Measurements from ENCODE around the gene COL18A1. TPM values are rescaled to one million over a fixed set of nuclear protein-coding genes. Genes with fewer than 3 reads are reported as not detected.

The COL18A1 gene
- polyA plus RNA-seq, 1 experiment, result 25.3 TPM

- TF ChIP-seq CTCF (IDR thresholded peaks at IDR 0.05; ENCODE audit: low read depth, low read length), result no peak
- Histone ChIP-seq H3K27ac (ENCODE audit: low read depth, low read length) (no peak overlapping the region), H3K4me3 (ENCODE audit: low read depth, low read length) (no peak overlapping the region), H3K9me3 (ENCODE audit: control insufficient read depth, insufficient read depth, low read length) (peaks cover 15% of the 10 kb centered on the region), H3K27me3 (ENCODE audit: control insufficient read depth, insufficient read depth, low read length) (no peaks in the 10 kb centered on the region)
- DNase-seq (ENCODE audit: low read depth, low spot score), result no peak
- POLR2A ChIA-PET, result interaction anchor here (1.0 kb wide), 1 partner anchor 20 kb away, joined by 6 read pairs; no protein-coding TSS in a partner anchor
- CTCF ChIA-PET, result no interaction called here
Measured at GRCh38 chr21:45384656-45385548, 20.1 kb upstream of the COL18A1 start.

- DNase-seq (ENCODE audit: low read depth, low spot score), result no peak
- Histone ChIP-seq H3K9me3 (ENCODE audit: control insufficient read depth, insufficient read depth, low read length) (peaks cover 15% of the 10 kb centered on the region), H3K27me3 (ENCODE audit: control insufficient read depth, insufficient read depth, low read length) (no peaks in the 10 kb centered on the region), H3K4me3 (ENCODE audit: low read depth, low read length) (no peak overlapping the region), H3K27ac (ENCODE audit: low read depth, low read length) (no peak overlapping the region)
- POLR2A ChIA-PET, result no interaction called here
- TF ChIP-seq CTCF (IDR thresholded peaks at IDR 0.05; ENCODE audit: low read depth, low read length), result no peak
- CTCF ChIA-PET, result interaction anchor here (1.1 kb wide), 1 partner anchor 17 kb away, joined by 4 read pairs; no protein-coding TSS in a partner anchor
Measured at GRCh38 chr21:45385549-45386050, 19.4 kb upstream of the COL18A1 start.

- no peak for DNase-seq (ENCODE audit: low read depth, low spot score)
- CTCF ChIA-PET, result interaction anchor here (0.9 to 1.4 kb wide), 3 partner anchors 9 to 169 kb away, joined by 3 to 4 read pairs (median 4); no protein-coding TSS in a partner anchor
- no peak for TF ChIP-seq CTCF (IDR thresholded peaks at IDR 0.05; ENCODE audit: low read depth, low read length)
- Histone ChIP-seq H3K9me3 (ENCODE audit: control insufficient read depth, insufficient read depth, low read length) (peaks cover 15% of the 10 kb centered on the region), H3K4me3 (ENCODE audit: low read depth, low read length) (no peak overlapping the region), H3K27ac (ENCODE audit: low read depth, low read length) (peak overlapping the region; percentile 80), H3K27me3 (ENCODE audit: control insufficient read depth, insufficient read depth, low read length) (no peaks in the 10 kb centered on the region)
- POLR2A ChIA-PET, result interaction anchor here (1.3 kb wide), 3 partner anchors 22 to 99 kb away, joined by 4 to 12 read pairs (median 8); partner anchors contain the start of gene POFUT2
Measured at GRCh38 chr21:45386336-45386727, 18.6 kb upstream of the COL18A1 start.

- peak overlapping the region; percentile 80 for H3K27ac ChIP-seq (ENCODE audit: low read depth, low read length)
- TF ChIP-seq CTCF (IDR thresholded peaks at IDR 0.05; ENCODE audit: low read depth, low read length), result peak; percentile 45
Measured at GRCh38 chr21:45386728-45387371, 18.1 kb upstream of the COL18A1 start.

More at GRCh38 chr21:45386728-45387371, 18.1 kb upstream of the COL18A1 start:
- ChIA-PET POLR2A (interaction anchor here (0.8 to 1.3 kb wide), 5 partner anchors 23 to 99 kb away, joined by 3 to 12 read pairs (median 8); partner anchors contain the start of gene POFUT2), CTCF (interaction anchor here (0.9 to 1.4 kb wide), 3 partner anchors 10 to 169 kb away, joined by 3 to 4 read pairs (median 4); no protein-coding TSS in a partner anchor)
- H3K4me3 ChIP-seq (ENCODE audit: low read depth, low read length), result peak overlapping the region; percentile 17; the same call in 1 of the 2 replicates
- peak; percentile 87 for DNase-seq (ENCODE audit: low read depth, low spot score)
- no peaks in the 10 kb centered on the region for H3K27me3 ChIP-seq (ENCODE audit: control insufficient read depth, insufficient read depth, low read length)
- H3K9me3 ChIP-seq (ENCODE audit: control insufficient read depth, insufficient read depth, low read length), result peaks cover 15% of the 10 kb centered on the region
